Stomach (tissue), 4 donors: ENCODE measurements around the gene ZNF648.

Source experiments
- CTCF ChIP-seq, 7 experiments: fragments of 450-650 bp in 4 of 7; fragments of 200-600 bp in 3 of 7; sonication (generic) in 3 of 7; IDR thresholded peaks; one replicate each; pipeline ENCODE4 v1.5.1; 2016 to 2019; ENCODE audit warnings: antibody characterized with exemption in 7 of 7, control low read depth in 2 of 7, mild to moderate bottlenecking in 1 of 7
- POLR2A ChIP-seq, 4 donors: fragments of 450-650 bp; IDR thresholded peaks; one replicate each; pipeline ENCODE4 v1.6.1; 2016; ENCODE audit warnings: antibody characterized with exemption in 4 of 4, control low read depth in 2 of 4, mild to moderate bottlenecking in 1 of 4, moderate library complexity in 1 of 4
- POLR2AphosphoS5 ChIP-seq, 3 donors: sonication (generic); formaldehyde crosslinking; IDR thresholded peaks; one replicate each; pipeline ENCODE4 v1.6.1; 2016; ENCODE audit warnings: antibody characterized with exemption in 3 of 3

GRCh38 chr1:182086620-182087019 is 25.1 kb upstream of the ZNF648 start:
- TF ChIP-seq CTCF (IDR thresholded peaks at IDR 0.05) (no peak), POLR2A (IDR thresholded peaks at IDR 0.05) (no peak), POLR2AphosphoS5 (IDR thresholded peaks at IDR 0.05) (no peak)
